HG02943 (cell line): Measurements from ENCODE around the gene BCOR.

Experiments
- ATAC-seq: cut with Tn5 transposase; IDR thresholded peaks from one replicate; pipeline ENCODE4 v1.9.1; 2021; ENCODE audit warnings: mild to moderate bottlenecking, low read depth, moderate library complexity; ENCODE audit not compliant: unreplicated experiment

BCOR gene

GRCh38 chrX:40068048-40068447 is 29.7 kb downstream of the BCOR start:
- no peak for ATAC-seq

DNA sequence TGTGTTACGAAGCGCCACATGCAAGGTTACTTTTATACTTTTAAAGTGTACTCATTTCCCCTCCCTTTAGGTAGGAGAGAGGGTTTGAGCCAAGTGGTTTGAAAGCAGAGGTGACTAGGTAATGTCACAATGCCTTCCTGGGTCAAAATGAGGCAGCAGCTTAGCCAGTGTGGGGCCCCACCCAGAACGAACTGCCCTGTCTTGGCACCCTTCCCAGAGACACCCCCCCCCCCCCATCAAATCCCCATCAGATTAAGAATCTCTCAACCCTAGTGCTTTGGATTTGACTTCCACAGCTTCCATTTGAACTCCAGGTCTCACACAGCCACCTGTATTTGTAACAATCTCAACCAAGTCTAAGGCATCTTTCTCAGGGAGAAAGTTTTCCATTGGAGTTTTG is 31.1 kb downstream of the BCOR start:
- no peak for ATAC-seq

GRCh38 chrX:40065296-40066046 is 32.3 kb downstream of the BCOR start:
- ATAC-seq: no peak

- no peak for ATAC-seq
These were observed 33.6 kb downstream of the BCOR start for GRCh38 chrX:40064055-40064597.

GRCh38 chrX:40063555-40063954 is 34.2 kb downstream of the BCOR start:
- no peak for ATAC-seq

- no peak for ATAC-seq
These were observed 35.1 kb downstream of the BCOR start for GRCh38 chrX:40062525-40063155.

GRCh38 chrX:40061871-40062524 is 35.8 kb downstream of the BCOR start:
- no peak for ATAC-seq

- ATAC-seq: no peak
These were observed 36.8 kb downstream of the BCOR start for GRCh38 chrX:40061005-40061404.

GRCh38 chrX:40060356-40060845 is 37.4 kb downstream of the BCOR start:
- no peak for ATAC-seq

GRCh38 chrX:40058719-40059118 is 39.0 kb downstream of the BCOR start:
- ATAC-seq: no peak

- no peak for ATAC-seq
These were observed 40.4 kb downstream of the BCOR start for GRCh38 chrX:40057405-40057804.

GRCh38 chrX:40056420-40056819 is 41.3 kb downstream of the BCOR start:
- no peak for ATAC-seq

- no peak for ATAC-seq
These were observed 42.3 kb downstream of the BCOR start for GRCh38 chrX:40055495-40055894.

- ATAC-seq: no peak
These were observed 43.0 kb downstream of the BCOR start for GRCh38 chrX:40054793-40055192.

- no peak for ATAC-seq
These were observed 47.2 kb downstream of the BCOR start for GRCh38 chrX:40050532-40050931.

DNA sequence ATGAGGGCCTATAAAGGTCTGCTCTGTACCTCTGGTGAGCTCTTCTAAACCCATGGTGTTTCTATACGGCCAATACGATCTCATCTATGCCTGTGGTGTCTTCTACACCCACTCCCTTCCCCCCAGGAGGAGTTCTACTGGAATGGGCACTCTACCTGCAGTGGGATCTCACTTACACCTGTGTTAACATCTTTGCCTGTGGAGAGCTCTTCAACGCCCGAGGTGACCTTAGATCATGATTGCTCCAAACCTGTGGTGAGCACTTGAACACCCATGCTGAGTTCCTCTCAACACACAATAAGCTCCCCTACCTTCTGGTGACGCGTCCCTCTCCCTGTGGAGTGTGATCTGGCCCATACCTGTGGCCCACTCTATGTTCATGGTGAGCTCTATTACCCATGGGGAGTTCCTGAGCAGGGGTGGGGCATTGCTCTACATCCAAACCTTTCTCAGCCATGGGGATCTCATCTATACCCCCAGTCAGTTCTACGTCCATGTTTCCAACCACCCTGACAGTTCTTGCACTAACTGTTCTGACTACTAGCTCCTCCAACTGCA is 48.6 kb downstream of the BCOR start:
- no peak for ATAC-seq

GRCh38 chrX:40047485-40047884 is 50.3 kb downstream of the BCOR start:
- no peak for ATAC-seq

- ATAC-seq: no peak
These were observed 53.9 kb downstream of the BCOR start for GRCh38 chrX:40043895-40044294.

DNA sequence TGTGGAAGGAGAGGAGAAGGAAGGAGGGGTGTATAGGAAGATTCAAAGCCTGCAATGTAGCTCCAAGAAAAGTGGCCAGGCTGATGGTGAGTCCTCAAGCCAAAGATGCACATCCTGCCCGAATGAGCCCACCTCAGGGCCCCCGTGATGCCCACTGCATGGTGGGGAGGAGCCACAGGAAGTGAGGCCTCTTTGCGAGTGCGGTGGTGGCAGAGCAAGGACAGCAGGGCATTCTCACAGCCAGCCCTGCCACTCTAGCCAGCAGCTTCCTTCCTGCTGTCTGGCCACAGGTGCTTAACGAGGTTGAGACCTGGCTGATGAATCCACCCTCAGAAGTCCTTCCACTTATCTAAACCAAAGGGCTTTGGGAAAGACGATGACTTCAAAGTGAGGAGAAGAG is 55.8 kb downstream of the BCOR start:
- no peak for ATAC-seq

DNA sequence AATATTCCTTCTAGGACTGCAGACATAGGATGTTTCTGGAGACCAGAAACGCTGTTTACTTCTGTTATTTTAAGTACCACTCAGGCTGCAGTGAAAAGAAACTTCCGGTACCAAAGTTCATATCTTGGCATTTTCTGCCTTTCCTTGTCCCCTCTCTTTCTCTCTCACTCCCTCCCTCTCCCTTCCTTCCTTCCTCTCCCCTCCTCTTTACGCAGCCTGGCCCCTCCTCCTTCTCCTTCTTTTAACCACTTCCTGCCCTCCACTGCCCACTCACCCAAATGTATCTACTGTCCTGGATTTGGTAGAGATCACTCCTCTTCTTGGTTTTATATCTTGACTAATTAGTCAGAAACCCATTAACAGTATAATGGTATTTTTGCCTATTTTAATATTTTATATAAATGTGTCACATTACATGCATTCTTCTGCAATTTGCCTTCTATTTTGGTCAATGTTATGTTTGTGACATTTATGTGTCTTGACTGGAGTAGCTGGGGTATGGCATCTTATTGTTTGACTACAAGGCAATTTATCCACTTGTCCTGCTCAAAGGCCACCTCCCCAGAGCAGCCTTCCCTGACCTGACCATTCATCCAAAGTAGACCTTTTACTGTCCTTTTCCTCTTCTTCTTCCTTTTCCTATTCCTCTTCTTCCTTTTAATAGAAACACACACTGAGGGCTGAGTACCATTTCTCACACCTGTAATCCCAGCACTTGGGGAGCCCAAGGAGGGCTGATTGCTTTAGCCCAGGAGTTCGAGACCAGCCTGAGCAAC is 56.9 kb downstream of the BCOR start:
- ATAC-seq: no peak
